Lower lobe of right lung (tissue), 2 donors: ENCODE results near the gene SYT5. TPM values are rescaled to one million over a fixed set of nuclear protein-coding genes. Genes with fewer than 3 reads are reported as not detected.

Experiments used
- ATAC-seq, 2 donors: fragments of 200-7000 bp; cut with Tn5 transposase; one replicate each; pipeline ENCODE4 v1.9.1; 2020 to 2022; ENCODE audit warnings: mild to moderate bottlenecking in 2 of 2, moderate library complexity in 2 of 2
- DNase-seq: peaks from one replicate; pipeline ENCODE4 v3.0.0-alpha.2; 2020
- H3K27ac ChIP-seq: fragments of 200-600 bp; one replicate; pipeline ENCODE4 v1.8.0; 2022
- H3K27me3 ChIP-seq: fragments of 200-600 bp; one replicate; pipeline ENCODE4 v1.8.0; 2022; ENCODE audit warnings: low read depth
- H3K36me3 ChIP-seq: fragments of 200-600 bp; one replicate; pipeline ENCODE4 v1.8.0; 2022; ENCODE audit warnings: mild to moderate bottlenecking
- H3K4me1 ChIP-seq: fragments of 200-600 bp; one replicate; pipeline ENCODE4 v1.8.0; 2022
- H3K4me3 ChIP-seq: fragments of 200-600 bp; one replicate; pipeline ENCODE4 v1.8.0; 2022; ENCODE audit warnings: mild to moderate bottlenecking
- H3K9me3 ChIP-seq: fragments of 200-600 bp; one replicate; pipeline ENCODE4 v1.8.0; 2022
- intact Hi-C: fragments of 100-400 bp; cut with DNase I; formaldehyde crosslinking; loops from one replicate; pipeline ENCODE4 v1.11.0; 2022
- total RNA-seq: library from RNA; stranded (reverse); fragmentation: NEBNext Ultra II Directional; extraction: Animal tissue kit (Norgen Biotek cat#: 25700); gene quantifications from one replicate; pipeline ENCODE4 v1.2.1, GENCODE V29; 2021
- TF ChIP-seq, protein P1 (sequence below): fragments of 200-600 bp; IDR thresholded peaks from one replicate; pipeline ENCODE4 v1.8.0; 2022; ENCODE audit warnings: antibody characterized with exemption, mild to moderate bottlenecking
- donor health status: DM: no; HTN: yes; CAD: no; lungs with severe emphysema.

The SYT5 gene
- total RNA-seq, 1 donor from 2014 or later: not detected

DNA sequence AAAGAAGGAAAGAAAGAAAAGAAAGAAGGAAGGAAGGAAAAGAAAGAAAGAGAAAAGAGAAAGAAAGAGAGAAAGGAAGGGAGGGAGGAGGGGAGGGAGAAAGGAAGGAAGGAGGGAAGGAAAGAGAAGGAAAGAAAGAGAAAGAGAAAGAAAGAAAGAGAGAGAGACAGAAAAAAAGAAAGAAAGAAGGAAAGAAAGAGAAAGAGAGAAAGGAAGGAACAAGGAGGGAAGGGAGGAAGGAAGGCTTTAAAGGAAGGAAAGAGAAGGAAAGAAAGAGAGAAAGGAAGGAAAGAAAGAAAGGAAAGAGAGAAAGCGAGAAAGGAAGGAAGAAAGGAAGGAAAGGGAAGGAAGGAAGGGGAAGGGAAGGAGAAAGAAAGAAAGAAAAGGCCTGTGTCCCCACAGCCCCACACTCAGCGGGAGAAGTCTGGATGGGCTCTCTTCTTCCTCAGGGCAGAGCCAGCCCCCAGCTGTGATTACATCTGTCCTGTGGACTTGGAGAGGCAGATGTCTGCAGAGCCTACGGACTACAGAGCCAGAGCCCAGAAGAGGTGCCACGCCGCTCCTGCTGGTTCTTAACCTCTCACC lies 19.6 kb upstream of the SYT5 start:
- Histone ChIP-seq H3K36me3 (no peaks in the 10 kb centered on the region), H3K4me3 (no peak overlapping the region), H3K27ac (no peak overlapping the region), H3K9me3 (no peaks in the 10 kb centered on the region), H3K27me3 (peaks cover 9% of the 10 kb centered on the region), H3K4me1 (no peaks in the 10 kb centered on the region)
- no peak for ATAC-seq
- intact Hi-C loops: no loop called here
- TF ChIP-seq, protein P1, sequence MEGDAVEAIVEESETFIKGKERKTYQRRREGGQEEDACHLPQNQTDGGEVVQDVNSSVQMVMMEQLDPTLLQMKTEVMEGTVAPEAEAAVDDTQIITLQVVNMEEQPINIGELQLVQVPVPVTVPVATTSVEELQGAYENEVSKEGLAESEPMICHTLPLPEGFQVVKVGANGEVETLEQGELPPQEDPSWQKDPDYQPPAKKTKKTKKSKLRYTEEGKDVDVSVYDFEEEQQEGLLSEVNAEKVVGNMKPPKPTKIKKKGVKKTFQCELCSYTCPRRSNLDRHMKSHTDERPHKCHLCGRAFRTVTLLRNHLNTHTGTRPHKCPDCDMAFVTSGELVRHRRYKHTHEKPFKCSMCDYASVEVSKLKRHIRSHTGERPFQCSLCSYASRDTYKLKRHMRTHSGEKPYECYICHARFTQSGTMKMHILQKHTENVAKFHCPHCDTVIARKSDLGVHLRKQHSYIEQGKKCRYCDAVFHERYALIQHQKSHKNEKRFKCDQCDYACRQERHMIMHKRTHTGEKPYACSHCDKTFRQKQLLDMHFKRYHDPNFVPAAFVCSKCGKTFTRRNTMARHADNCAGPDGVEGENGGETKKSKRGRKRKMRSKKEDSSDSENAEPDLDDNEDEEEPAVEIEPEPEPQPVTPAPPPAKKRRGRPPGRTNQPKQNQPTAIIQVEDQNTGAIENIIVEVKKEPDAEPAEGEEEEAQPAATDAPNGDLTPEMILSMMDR: no peak
- DNase-seq: no peak

DNA sequence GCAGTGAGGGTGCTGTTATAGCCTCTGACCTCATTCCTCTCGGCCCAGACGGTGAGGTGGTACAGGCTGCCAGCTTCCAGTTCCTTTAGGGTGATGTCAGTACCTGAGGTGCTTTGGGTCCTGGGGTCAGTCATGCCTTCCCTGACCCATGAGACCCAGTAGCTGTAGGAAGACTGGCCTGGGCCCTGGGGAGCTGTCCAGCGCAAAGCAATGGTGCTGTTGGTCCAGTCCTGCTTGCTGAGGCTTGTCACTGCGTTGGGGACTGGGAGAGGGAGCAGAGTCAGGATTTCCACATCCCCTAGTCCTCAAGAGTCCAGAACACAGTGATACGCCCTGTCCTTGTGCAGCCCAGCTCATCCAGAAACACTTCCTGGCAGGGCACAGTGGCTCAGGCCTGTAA lies 18.6 kb upstream of the SYT5 start:
- Histone ChIP-seq H3K4me3 (no peak overlapping the region), H3K4me1 (no peaks in the 10 kb centered on the region), H3K27ac (no peak overlapping the region), H3K36me3 (no peaks in the 10 kb centered on the region), H3K9me3 (no peaks in the 10 kb centered on the region), H3K27me3 (peaks cover 9% of the 10 kb centered on the region)
- ATAC-seq (no peak), DNase-seq (no peak)
- intact Hi-C loops: no loop called here
- TF ChIP-seq, protein P1: no peak

DNA sequence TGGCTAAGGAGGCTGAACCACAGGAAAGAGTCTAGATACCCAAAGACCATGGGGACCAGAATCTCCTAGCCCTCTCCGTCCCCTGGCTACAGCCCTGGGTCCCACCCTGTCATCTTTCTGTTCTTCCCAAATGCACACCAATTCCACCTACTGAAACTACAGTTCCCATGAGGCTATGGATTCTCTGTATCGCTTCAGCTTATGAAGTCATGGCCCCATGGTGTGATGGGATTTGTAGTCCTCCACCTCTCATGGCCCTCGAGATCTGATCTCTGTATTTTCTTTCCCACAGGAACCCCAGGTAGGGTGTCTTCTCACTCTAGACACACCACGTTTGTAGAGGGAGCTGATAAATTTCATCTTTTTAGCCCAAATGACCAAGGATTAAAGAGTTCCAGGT lies 17.4 kb upstream of the SYT5 start:
- no peaks in the 10 kb centered on the region for H3K4me1 ChIP-seq
- ATAC-seq (no peak), DNase-seq (no peak)
- intact Hi-C loops: no loop called here
- no peaks in the 10 kb centered on the region for H3K36me3 ChIP-seq
- TF ChIP-seq, protein P1: no peak
- H3K4me3 ChIP-seq: no peak overlapping the region
- peaks cover 14% of the 10 kb centered on the region for H3K27me3 ChIP-seq
- H3K9me3 ChIP-seq: no peaks in the 10 kb centered on the region
- no peak overlapping the region for H3K27ac ChIP-seq

DNA sequence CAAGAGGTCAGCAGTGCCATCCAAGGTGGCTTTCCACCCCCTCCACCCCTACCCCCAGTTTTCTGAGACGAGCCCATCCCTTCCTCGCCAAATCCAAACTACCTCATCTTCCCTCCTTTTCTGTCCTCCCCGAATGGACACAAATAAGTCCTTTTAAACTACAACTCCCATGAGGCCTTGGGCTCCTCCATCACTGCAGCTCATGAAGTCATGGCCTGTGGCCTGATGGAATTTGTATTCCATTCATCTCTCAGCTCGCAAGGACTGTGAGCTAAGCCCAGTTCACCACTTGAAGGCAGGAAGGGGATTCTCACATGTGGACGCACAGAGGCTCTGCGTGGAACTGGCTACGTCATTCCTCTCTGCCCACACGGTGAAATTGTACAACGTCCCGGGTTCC lies 16.7 kb upstream of the SYT5 start:
- TF ChIP-seq, protein P1: no peak

DNA sequence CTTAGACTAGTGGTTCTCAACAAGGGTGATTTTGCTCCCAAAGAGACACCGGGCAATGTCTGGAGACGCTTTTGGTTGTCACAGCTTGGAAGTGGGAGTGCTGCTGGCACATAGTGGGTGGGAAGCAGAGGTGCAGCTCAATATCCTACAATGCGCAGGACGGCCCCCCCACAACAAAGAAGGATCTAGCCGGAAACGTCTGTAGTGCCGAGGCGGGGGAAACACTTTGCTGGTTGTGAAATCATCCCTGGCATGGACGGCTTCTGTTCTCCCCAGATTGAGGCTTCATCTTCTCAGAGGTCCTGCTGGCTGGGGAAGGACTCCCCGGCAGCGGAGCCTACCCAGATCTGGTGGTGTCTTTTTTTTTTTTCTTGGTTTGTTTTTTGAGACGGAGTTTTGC lies 13.4 kb upstream of the SYT5 start:
- ATAC-seq (no peak), DNase-seq (no peak)
- no peaks in the 10 kb centered on the region for H3K4me1 ChIP-seq
- no peak overlapping the region for H3K27ac ChIP-seq
- TF ChIP-seq, protein P1: no peak
- H3K27me3 ChIP-seq: peaks cover 15% of the 10 kb centered on the region
- no peaks in the 10 kb centered on the region for H3K9me3 ChIP-seq
- H3K36me3 ChIP-seq: no peaks in the 10 kb centered on the region
- no peak overlapping the region for H3K4me3 ChIP-seq
- intact Hi-C loops: no loop called here

More for the DNA sequence above, 16.7 kb upstream of the SYT5 start:
- Histone ChIP-seq H3K36me3 (no peaks in the 10 kb centered on the region), H3K4me1 (no peaks in the 10 kb centered on the region), H3K27me3 (peaks cover 14% of the 10 kb centered on the region), H3K27ac (no peak overlapping the region), H3K4me3 (no peak overlapping the region), H3K9me3 (no peaks in the 10 kb centered on the region)
- DNase-seq (no peak), ATAC-seq (no peak)
- intact Hi-C loops: no loop called here
